ENCODE results near the gene PPFIA1. TPM values are rescaled to one million over a fixed set of nuclear protein-coding genes. Genes with fewer than 3 reads are reported as not detected.

Gene PPFIA1
- total RNA-seq, 4 donors from 2014 or later = 46.3 to 51.5 (median 47.2) TPM

DNA sequence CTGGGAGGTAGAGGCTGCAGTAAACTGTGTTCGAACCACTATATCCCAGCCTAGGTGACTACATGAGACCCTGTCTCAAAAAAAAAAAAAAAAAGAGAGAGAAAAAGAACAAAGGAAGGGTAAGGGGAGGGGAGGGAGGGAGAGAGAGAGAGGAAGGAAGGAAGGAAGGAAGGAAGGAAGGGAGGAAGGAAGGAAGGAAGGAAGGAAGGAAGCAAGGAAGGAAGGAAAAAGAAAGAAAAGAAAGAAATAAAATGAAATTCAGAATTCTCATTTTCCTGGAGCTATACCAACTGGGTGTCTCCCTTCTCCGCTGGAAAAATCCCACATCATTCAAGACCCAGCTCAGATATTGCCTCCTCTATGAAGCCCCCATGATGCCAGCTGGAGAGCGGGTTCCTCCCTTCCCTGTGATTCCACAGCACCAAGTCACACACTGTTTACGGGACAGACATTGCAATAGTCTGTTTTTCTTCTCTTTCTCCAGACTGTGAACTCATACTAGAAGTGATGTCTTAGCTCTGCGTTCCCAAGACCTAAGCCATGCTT lies 3.0 kb upstream of the PPFIA1 start:
- Histone ChIP-seq H3K4me1 (peaks cover 16 to 24% (median 22%) of the 10 kb centered on the region in 4 donors), H3K36me3 (peaks cover 0 to 7% (median 2%) of the 10 kb centered on the region in 4 donors), H3K27me3 (no peaks in the 10 kb centered on the region), H3K9me3 (no peaks in the 10 kb centered on the region), H3K27ac (replicated peaks in 1 of 4) (no peak overlapping the region), H3K4me3 (no peak overlapping the region)
- no peak for TF ChIP-seq EP300 (IDR thresholded peaks at IDR 0.05)
- no peak for TF ChIP-seq POLR2AphosphoS5 (IDR thresholded peaks at IDR 0.05)
- TF ChIP-seq POLR2A (IDR thresholded peaks at IDR 0.05; ENCODE audit: low read depth) = no peak
- TF ChIP-seq, protein P1, sequence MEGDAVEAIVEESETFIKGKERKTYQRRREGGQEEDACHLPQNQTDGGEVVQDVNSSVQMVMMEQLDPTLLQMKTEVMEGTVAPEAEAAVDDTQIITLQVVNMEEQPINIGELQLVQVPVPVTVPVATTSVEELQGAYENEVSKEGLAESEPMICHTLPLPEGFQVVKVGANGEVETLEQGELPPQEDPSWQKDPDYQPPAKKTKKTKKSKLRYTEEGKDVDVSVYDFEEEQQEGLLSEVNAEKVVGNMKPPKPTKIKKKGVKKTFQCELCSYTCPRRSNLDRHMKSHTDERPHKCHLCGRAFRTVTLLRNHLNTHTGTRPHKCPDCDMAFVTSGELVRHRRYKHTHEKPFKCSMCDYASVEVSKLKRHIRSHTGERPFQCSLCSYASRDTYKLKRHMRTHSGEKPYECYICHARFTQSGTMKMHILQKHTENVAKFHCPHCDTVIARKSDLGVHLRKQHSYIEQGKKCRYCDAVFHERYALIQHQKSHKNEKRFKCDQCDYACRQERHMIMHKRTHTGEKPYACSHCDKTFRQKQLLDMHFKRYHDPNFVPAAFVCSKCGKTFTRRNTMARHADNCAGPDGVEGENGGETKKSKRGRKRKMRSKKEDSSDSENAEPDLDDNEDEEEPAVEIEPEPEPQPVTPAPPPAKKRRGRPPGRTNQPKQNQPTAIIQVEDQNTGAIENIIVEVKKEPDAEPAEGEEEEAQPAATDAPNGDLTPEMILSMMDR (IDR thresholded peaks at IDR 0.05) = no peak
- DNase-seq (ENCODE audit: extremely low spot score) = no peak
- intact Hi-C loops (cut with DNase I) = loop anchor here (5.0 kb wide), 1 partner anchor 60 kb away; no protein-coding TSS in a partner anchor
- WGBS = 77% methylated on average over 5 of the region's 5 CpGs

DNA sequence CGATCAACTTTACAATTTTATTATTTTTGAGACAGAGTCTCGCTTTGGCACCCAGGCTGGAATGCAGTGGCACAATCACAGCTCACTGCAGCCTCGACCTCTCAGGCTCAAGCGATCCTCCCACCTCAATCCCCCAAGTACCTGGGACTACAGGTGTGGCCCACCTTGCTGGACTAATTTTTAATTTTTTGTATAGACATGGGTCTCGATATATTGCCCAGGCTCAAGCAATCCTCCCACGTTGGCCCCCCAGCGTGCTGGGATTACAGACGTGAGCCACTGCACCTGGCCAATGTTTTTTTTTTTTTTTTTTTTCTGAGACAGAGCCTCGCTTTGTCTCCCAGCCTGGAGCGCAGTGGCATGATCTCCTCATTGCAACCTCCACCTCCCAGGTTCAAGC lies 2.0 kb upstream of the PPFIA1 start:
- intact Hi-C loops (cut with DNase I) = loop anchor here (5.0 kb wide), 1 partner anchor 61 kb away; no protein-coding TSS in a partner anchor
- TF ChIP-seq POLR2AphosphoS5 (IDR thresholded peaks at IDR 0.05) = no peak
- TF ChIP-seq, protein P1 (IDR thresholded peaks at IDR 0.05) = no peak
- no peak for TF ChIP-seq EP300 (IDR thresholded peaks at IDR 0.05)
- no peak for TF ChIP-seq POLR2A (IDR thresholded peaks at IDR 0.05; ENCODE audit: low read depth)
- DNase-seq (ENCODE audit: extremely low spot score) = no peak
- Histone ChIP-seq H3K36me3 (peaks cover 0 to 17% (median 5%) of the 10 kb centered on the region in 4 donors), H3K27ac (replicated peaks in 1 of 4) (no peak overlapping the region), H3K9me3 (no peaks in the 10 kb centered on the region), H3K27me3 (no peaks in the 10 kb centered on the region), H3K4me3 (no peak overlapping the region), H3K4me1 (peaks cover 16 to 33% (median 31%) of the 10 kb centered on the region in 4 donors)
- WGBS = 80% methylated on average over 10 of the region's 10 CpGs

DNA sequence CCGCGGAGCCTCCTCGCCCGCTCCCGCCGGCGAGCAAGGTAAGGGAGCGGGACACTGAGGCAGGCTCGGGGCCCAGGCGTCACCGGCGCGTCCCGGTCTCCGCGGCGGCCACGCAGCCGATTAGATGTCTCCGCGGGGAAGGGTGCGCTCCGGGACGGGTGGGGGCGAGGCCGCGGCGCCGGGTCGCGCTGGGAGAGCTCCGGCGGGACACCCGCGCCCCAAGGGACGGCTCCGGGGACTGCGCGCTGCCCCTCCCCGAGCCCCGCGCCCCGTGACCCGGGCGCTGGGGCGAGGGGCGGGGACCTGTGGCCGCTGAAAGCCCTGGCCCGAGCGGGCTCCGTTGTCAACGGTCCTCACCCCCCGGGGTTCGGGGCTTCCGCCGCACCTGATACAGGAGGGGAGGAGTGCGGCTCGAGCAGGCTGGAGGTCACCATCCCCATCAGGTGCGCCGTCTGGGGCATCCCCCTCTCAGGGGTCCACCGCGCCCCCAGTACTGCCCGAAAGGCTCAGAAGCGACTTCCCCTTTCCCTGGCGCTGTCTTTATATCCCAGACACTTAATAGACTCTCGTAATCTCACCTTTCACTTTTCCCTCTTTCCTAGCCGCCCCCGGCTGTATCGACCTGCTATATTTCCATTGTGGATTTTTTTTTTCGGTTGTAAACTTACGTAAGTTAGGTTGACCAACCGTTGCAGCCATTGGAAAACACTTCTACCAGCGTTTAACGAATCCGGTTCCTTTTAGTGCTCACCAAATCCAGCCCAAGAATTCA lies 573 bp downstream of the PPFIA1 start:
- intact Hi-C loops (cut with DNase I) = loop anchor here (5.0 kb wide), 1 partner anchor 131 kb away; no protein-coding TSS in a partner anchor
- H3K27me3 ChIP-seq = no peaks in the 10 kb centered on the region
- H3K4me1 ChIP-seq = peaks cover 16 to 57% (median 37%) of the 10 kb centered on the region in 4 donors
- WGBS = under 1% methylated on average over 23 of the region's 75 CpGs
- no peak for DNase-seq (ENCODE audit: extremely low spot score)
- H3K27ac ChIP-seq (replicated peaks in 1 of 4) = peak overlapping the region; percentile 80 to 95 (median 90)
- H3K9me3 ChIP-seq = no peaks in the 10 kb centered on the region
- H3K36me3 ChIP-seq = peaks cover 0 to 38% (median 21%) of the 10 kb centered on the region in 4 donors
- TF ChIP-seq POLR2AphosphoS5 (IDR thresholded peaks at IDR 0.05) (no peak), EP300 (IDR thresholded peaks at IDR 0.05) (no peak), POLR2A (IDR thresholded peaks at IDR 0.05; ENCODE audit: low read depth) (no peak)
- TF ChIP-seq, protein P1 (IDR thresholded peaks at IDR 0.05) = peak in 1 of 3 experiments; percentile 33
- peak overlapping the region; percentile 72 to 99 (median 86) for H3K4me3 ChIP-seq

DNA sequence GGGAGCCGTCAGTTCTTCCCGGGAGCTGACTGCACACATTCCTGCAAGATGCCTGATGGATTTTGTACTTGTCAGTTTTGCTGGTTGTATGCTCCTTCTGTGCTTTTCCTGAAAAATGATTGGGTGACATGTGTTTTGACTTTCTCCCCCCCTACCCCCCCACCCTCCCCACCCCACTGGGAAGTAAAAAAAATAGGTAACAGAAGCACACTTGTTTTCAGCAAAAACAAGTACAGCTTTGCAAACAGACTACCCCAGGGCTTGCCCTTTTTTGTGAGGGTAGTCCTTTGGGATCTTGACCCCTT lies 1.1 kb downstream of the PPFIA1 start:
- intact Hi-C loops (cut with DNase I) = loop anchor here (5.0 kb wide), 1 partner anchor 131 kb away; no protein-coding TSS in a partner anchor
- peaks cover 16 to 57% (median 37%) of the 10 kb centered on the region in 4 donors for H3K4me1 ChIP-seq
- H3K9me3 ChIP-seq = no peaks in the 10 kb centered on the region
- peak overlapping the region; percentile 72 to 99 (median 86) for H3K4me3 ChIP-seq
- peak overlapping the region in 3 of 4 donors; percentile 86 to 95 (median 93) for H3K27ac ChIP-seq (replicated peaks in 1 of 4)
- H3K27me3 ChIP-seq = no peaks in the 10 kb centered on the region
- no peak for DNase-seq (ENCODE audit: extremely low spot score)
- WGBS = 0% methylated on average over 2 of the region's 2 CpGs
- H3K36me3 ChIP-seq = peaks cover 0 to 40% (median 21%) of the 10 kb centered on the region in 4 donors
- TF ChIP-seq POLR2AphosphoS5 (IDR thresholded peaks at IDR 0.05) = no peak
- no peak for TF ChIP-seq EP300 (IDR thresholded peaks at IDR 0.05)
- TF ChIP-seq, protein P1 (IDR thresholded peaks at IDR 0.05) = no peak
- no peak for TF ChIP-seq POLR2A (IDR thresholded peaks at IDR 0.05; ENCODE audit: low read depth)
